GM12864 (cell line): ENCODE measurements around the gene ASCL2.

Source experiments
- DNase-seq: peaks from one replicate; pipeline ENCODE4 v3.0.0-alpha.2; 2011; ENCODE audit warnings: low read depth
- H3K4me3 ChIP-seq: 2 replicates; pipeline ENCODE4 v1.5.1; 2011; ENCODE audit warnings: mild to moderate bottlenecking, low read depth, low read length, control low read depth
- TF ChIP-seq, protein P1 (sequence below): IDR thresholded peaks from 2 replicates; pipeline ENCODE4 v1.5.1; 2011; ENCODE audit warnings: low read depth, mild to moderate bottlenecking, moderate library complexity, low read length, control low read depth, inconsistent platforms; ENCODE audit errors: missing control alignments

ASCL2 gene

GRCh38 chr11:2312232-2313042 is 42.0 kb upstream of the ASCL2 start:
- TF ChIP-seq, protein P1, sequence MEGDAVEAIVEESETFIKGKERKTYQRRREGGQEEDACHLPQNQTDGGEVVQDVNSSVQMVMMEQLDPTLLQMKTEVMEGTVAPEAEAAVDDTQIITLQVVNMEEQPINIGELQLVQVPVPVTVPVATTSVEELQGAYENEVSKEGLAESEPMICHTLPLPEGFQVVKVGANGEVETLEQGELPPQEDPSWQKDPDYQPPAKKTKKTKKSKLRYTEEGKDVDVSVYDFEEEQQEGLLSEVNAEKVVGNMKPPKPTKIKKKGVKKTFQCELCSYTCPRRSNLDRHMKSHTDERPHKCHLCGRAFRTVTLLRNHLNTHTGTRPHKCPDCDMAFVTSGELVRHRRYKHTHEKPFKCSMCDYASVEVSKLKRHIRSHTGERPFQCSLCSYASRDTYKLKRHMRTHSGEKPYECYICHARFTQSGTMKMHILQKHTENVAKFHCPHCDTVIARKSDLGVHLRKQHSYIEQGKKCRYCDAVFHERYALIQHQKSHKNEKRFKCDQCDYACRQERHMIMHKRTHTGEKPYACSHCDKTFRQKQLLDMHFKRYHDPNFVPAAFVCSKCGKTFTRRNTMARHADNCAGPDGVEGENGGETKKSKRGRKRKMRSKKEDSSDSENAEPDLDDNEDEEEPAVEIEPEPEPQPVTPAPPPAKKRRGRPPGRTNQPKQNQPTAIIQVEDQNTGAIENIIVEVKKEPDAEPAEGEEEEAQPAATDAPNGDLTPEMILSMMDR: peak; percentile 9
- DNase-seq: no peak
- H3K4me3 ChIP-seq: no peak overlapping the region

- TF ChIP-seq, protein P1: no peak
- no peak for DNase-seq
- no peak overlapping the region for H3K4me3 ChIP-seq
Measured at GRCh38 chr11:2311353-2312133, 41.2 kb upstream of the ASCL2 start.

DNA sequence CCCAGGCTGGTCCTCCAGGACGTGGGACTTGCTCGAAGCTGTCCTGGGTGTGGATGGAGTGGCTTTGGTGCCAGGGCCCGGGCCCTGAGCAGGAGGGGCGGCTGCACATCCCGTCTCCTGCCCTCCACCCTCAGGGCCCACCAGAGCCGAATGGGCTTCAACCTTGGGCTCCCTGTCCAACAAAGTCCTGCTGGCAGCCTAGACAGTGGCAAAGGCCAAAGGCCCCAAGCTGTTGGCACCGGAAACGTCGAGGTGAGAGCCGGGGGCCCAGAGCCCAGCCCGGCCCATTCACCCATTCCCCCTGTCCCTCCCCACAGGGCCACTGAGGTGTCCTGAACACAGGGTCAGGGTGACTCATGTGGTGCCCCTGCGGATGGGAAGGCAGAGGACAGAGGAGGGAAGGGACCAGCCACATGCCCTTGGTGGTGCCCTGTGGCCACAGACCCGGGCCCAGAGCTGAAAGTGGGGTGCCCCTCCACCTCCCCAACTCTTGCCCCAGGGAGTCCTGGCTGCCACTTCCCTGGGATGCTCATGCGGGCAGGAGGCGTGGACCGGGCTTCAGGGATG is 40.5 kb upstream of the ASCL2 start:
- TF ChIP-seq, protein P1: no peak
- DNase-seq: no peak
- H3K4me3 ChIP-seq: no peak overlapping the region

- no peak for DNase-seq
- TF ChIP-seq, protein P1: no peak
Measured at GRCh38 chr11:2310073-2310785, 39.8 kb upstream of the ASCL2 start.

DNA sequence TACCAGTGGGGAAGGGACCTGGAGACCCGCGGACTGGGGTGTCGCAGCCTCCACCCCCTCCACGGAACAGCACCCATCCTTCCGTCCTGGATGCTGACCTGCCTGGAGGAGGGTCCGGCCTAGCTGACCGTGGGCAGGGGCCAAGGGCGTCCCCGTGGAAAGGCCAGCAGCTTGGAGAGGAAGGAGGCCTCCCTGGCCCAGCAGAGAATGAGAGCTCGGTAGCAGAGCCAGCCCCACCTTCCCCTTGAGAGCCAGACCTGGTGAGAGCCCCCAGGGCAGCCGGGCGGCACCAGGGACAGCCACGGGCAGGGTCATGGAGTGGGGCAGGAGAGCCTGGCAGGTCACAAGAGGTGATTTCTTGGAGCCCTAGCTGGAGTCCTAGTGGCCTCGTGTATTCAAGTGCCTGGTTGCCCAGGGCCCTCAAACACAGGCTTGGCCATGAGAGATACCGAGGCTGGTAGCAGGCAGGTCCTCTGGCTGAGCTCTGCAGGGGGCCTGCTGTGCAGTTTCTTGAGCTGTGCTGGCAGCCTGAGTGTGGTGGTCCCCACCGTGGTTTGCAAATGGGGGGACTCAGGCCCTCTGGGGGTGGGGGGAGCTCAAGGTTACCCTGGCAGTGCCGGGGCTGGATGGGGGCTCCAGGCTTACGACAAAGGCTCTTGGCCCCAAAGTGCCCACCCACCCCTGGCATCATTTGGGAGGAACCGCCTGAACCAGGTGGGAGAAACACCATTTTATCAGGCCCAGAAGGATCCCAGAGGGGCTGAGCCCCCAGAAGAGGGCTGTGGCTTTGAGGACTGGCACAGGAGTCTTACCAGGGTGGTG is 39.1 kb upstream of the ASCL2 start:
- TF ChIP-seq, protein P1: no peak
- DNase-seq: no peak
- no peak overlapping the region for H3K4me3 ChIP-seq

More at GRCh38 chr11:2310073-2310785, 39.8 kb upstream of the ASCL2 start:
- H3K4me3 ChIP-seq: no peak overlapping the region

DNA sequence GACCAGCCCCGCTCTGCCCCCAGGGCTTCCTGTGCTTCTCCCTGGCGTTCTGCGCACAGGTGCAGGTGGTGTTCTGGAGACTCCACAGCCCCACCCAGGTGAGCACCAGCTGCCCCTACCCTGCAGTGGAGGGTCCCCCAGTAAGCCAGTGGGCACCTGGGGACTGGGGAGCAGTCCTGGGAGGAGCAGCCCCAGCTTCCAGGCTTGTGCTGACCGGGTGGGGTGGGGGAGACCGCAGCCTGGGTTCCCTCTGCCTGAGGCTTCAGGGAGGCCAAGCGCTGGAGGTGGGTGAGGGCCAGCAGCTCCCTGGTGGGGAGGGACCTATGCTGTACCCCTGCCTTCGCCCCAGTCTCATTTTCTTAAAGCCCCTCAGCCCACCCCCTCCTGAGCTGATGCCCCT is 38.3 kb upstream of the ASCL2 start:
- DNase-seq: no peak
- no peak overlapping the region for H3K4me3 ChIP-seq
- TF ChIP-seq, protein P1: no peak
